Activated CD4-positive, alpha-beta T cell treated with anti-CD3 and anti-CD28 coated beads, Interleukin-2, amount 10 ng/mL, durations not matched to agents 7 days and 5 days (primary cell): Measurements from ENCODE around the gene FGF2. TPM values are rescaled to one million over a fixed set of nuclear protein-coding genes. Genes with fewer than 3 reads are reported as not detected.
A peak's percentile ranks its signal among the peaks of the same experiment; 100 is the strongest.

ENCODE experiments used
- CTCF ChIA-PET: fragments of 350-600 bp; sonication (Branson Sonifier 250); formaldehyde crosslinking; loops from one replicate; lab custom pipeline; 2021; ENCODE audit warnings: antibody characterized with exemption; lab: Charles Lee
- POLR2A ChIA-PET: fragments of 350-600 bp; sonication (Branson Sonifier 250); formaldehyde crosslinking; loops from one replicate; lab custom pipeline; 2021; ENCODE audit warnings: antibody characterized with exemption; lab: Charles Lee
- DNase-seq: peaks from one replicate; pipeline ENCODE4 v3.0.0-alpha.2; 2020
- H3K27ac Mint-ChIP-seq: one replicate; pipeline ENCODE4 v1.8.0; 2021; ENCODE audit warnings: mild to moderate bottlenecking, moderate library complexity, mixed read lengths
- H3K27me3 Mint-ChIP-seq: one replicate; pipeline ENCODE4 v1.8.0; 2021; ENCODE audit warnings: mixed read lengths
- H3K36me3 Mint-ChIP-seq: one replicate; pipeline ENCODE4 v1.8.0; 2021; ENCODE audit warnings: low read depth, mixed read lengths
- H3K4me1 Mint-ChIP-seq: one replicate; pipeline ENCODE4 v1.8.0; 2021; ENCODE audit warnings: mixed read lengths
- H3K4me3 Mint-ChIP-seq: one replicate; pipeline ENCODE4 v1.8.0; 2021; ENCODE audit warnings: mild to moderate bottlenecking, moderate library complexity, mixed read lengths
- H3K9me3 Mint-ChIP-seq: one replicate; pipeline ENCODE4 v1.8.0; 2021; ENCODE audit warnings: mixed read lengths
- total RNA-seq, 2 experiments: library from RNA; stranded (reverse); gene quantifications; one replicate each; pipeline ENCODE4 v1.2.3, GENCODE V29; 2021

The FGF2 gene
- total RNA-seq, 2 experiments from 2014 or later = 0.02 TPM; not detected in 1

GRCh38 chr4:122909683-122910082 lies 83.1 kb downstream of the FGF2 start:
- no peaks in the 10 kb centered on the region for H3K27me3 Mint-ChIP-seq
- CTCF ChIA-PET = no interaction called here
- H3K4me3 Mint-ChIP-seq = no peak overlapping the region
- H3K4me1 Mint-ChIP-seq = peaks cover 12% of the 10 kb centered on the region
- peaks cover 20% of the 10 kb centered on the region for H3K36me3 Mint-ChIP-seq
- H3K9me3 Mint-ChIP-seq = no peaks in the 10 kb centered on the region
- POLR2A ChIA-PET = no interaction called here
- H3K27ac Mint-ChIP-seq = no peak overlapping the region
- no peak for DNase-seq

GRCh38 chr4:122911588-122911987 lies 85.0 kb downstream of the FGF2 start:
- no peak for DNase-seq
- Mint-ChIP-seq H3K27ac (no peak overlapping the region), H3K4me1 (peaks cover 12% of the 10 kb centered on the region), H3K36me3 (peaks cover 16% of the 10 kb centered on the region), H3K27me3 (no peaks in the 10 kb centered on the region), H3K9me3 (no peaks in the 10 kb centered on the region), H3K4me3 (no peak overlapping the region)
- POLR2A ChIA-PET = interaction anchor here (0.7 kb wide), 1 partner anchor 9 kb away, joined by 6 read pairs; no protein-coding TSS in a partner anchor
- CTCF ChIA-PET = interaction anchor here (0.9 kb wide), 1 partner anchor 9 kb away, joined by 4 read pairs; no protein-coding TSS in a partner anchor

- H3K4me1 Mint-ChIP-seq = peaks cover 11% of the 10 kb centered on the region
- H3K27ac Mint-ChIP-seq = no peak overlapping the region
- no peaks in the 10 kb centered on the region for H3K27me3 Mint-ChIP-seq
- CTCF ChIA-PET = interaction anchor here (0.9 to 1.9 kb wide), 2 partner anchors 155 to 310 kb away, joined by 4 to 8 read pairs; no protein-coding TSS in a partner anchor
- H3K4me3 Mint-ChIP-seq = no peak overlapping the region
- peaks cover 16% of the 10 kb centered on the region for H3K36me3 Mint-ChIP-seq
- no peak for DNase-seq
- H3K9me3 Mint-ChIP-seq = no peaks in the 10 kb centered on the region
- POLR2A ChIA-PET = no interaction called here
Measured at GRCh38 chr4:122912810-122913575, 86.4 kb downstream of the FGF2 start.

- peaks cover 10% of the 10 kb centered on the region for H3K4me1 Mint-ChIP-seq
- no peak overlapping the region for H3K4me3 Mint-ChIP-seq
- peaks cover 13% of the 10 kb centered on the region for H3K36me3 Mint-ChIP-seq
- H3K9me3 Mint-ChIP-seq = no peaks in the 10 kb centered on the region
- ChIA-PET POLR2A (interaction anchor here (0.5 to 0.6 kb wide), 3 partner anchors 182 to 298 kb away, joined by 3 to 4 read pairs (median 3); no protein-coding TSS in a partner anchor), CTCF (interaction anchor here (0.6 to 1.9 kb wide), 13 partner anchors 8 to 344 kb away, joined by 3 to 11 read pairs (median 4); partner anchors contain the start of gene NUDT6)
- H3K27me3 Mint-ChIP-seq = no peaks in the 10 kb centered on the region
- peak; percentile 53 for DNase-seq
- H3K27ac Mint-ChIP-seq = no peak overlapping the region
Measured at GRCh38 chr4:122914292-122914904, 87.8 kb downstream of the FGF2 start.

GRCh38 chr4:122914938-122915337 lies 88.3 kb downstream of the FGF2 start:
- no peak for DNase-seq
- Mint-ChIP-seq H3K4me3 (no peak overlapping the region), H3K4me1 (peaks cover 11% of the 10 kb centered on the region), H3K9me3 (no peaks in the 10 kb centered on the region), H3K27ac (no peak overlapping the region), H3K36me3 (peaks cover 13% of the 10 kb centered on the region), H3K27me3 (no peaks in the 10 kb centered on the region)
- POLR2A ChIA-PET = interaction anchor here (0.6 kb wide), 2 partner anchors 183 to 297 kb away, joined by 3 to 4 read pairs; no protein-coding TSS in a partner anchor
- CTCF ChIA-PET = interaction anchor here (0.6 to 1.9 kb wide), 12 partner anchors 8 to 343 kb away, joined by 3 to 11 read pairs (median 4); partner anchors contain the start of gene NUDT6

- no peak for DNase-seq
- ChIA-PET CTCF (no interaction called here), POLR2A (no interaction called here)
- Mint-ChIP-seq H3K9me3 (no peaks in the 10 kb centered on the region), H3K27me3 (no peaks in the 10 kb centered on the region), H3K36me3 (peaks cover 2% of the 10 kb centered on the region), H3K27ac (no peak overlapping the region), H3K4me3 (no peak overlapping the region), H3K4me1 (peaks cover 16% of the 10 kb centered on the region)
Measured at GRCh38 chr4:122917731-122918130, 91.1 kb downstream of the FGF2 start.

GRCh38 chr4:122920473-122920872 lies 93.8 kb downstream of the FGF2 start:
- ChIA-PET CTCF (interaction anchor here (1.0 to 1.4 kb wide), 6 partner anchors 9 to 318 kb away, joined by 3 to 4 read pairs (median 3); no protein-coding TSS in a partner anchor), POLR2A (no interaction called here)

GRCh38 chr4:122921300-122921699 lies 94.7 kb downstream of the FGF2 start:
- Mint-ChIP-seq H3K9me3 (no peaks in the 10 kb centered on the region), H3K4me3 (peak overlapping the region; percentile 46), H3K27ac (no peak overlapping the region), H3K4me1 (peaks cover 12% of the 10 kb centered on the region), H3K27me3 (no peaks in the 10 kb centered on the region), H3K36me3 (no peaks in the 10 kb centered on the region)
- POLR2A ChIA-PET = interaction anchor here (1.5 kb wide), 1 partner anchor 189 kb away, joined by 5 read pairs; the partner anchor contains the start of gene BBS12
- CTCF ChIA-PET = interaction anchor here (0.6 to 1.4 kb wide), 7 partner anchors 9 to 970 kb away, joined by 3 to 4 read pairs (median 3); no protein-coding TSS in a partner anchor
- DNase-seq = no peak

More at GRCh38 chr4:122920473-122920872, 93.8 kb downstream of the FGF2 start:
- H3K27ac Mint-ChIP-seq = no peak overlapping the region
- no peak for DNase-seq
- H3K4me3 Mint-ChIP-seq = peak overlapping the region; percentile 46
- H3K27me3 Mint-ChIP-seq = no peaks in the 10 kb centered on the region
- no peaks in the 10 kb centered on the region for H3K36me3 Mint-ChIP-seq
- H3K9me3 Mint-ChIP-seq = no peaks in the 10 kb centered on the region
- H3K4me1 Mint-ChIP-seq = peaks cover 12% of the 10 kb centered on the region

GRCh38 chr4:122921971-122922876 lies 95.6 kb downstream of the FGF2 start, which contains the start of gene NUDT6:
Gene NUDT6 (minus strand): TSS chr4:122922597. CDS start chr4:122922572, 25 bp downstream.
- Mint-ChIP-seq H3K4me3 (no peak within 1 kb of the TSS), H3K9me3 (no peaks in the 10 kb centered on the region), H3K27me3 (no peaks in the 10 kb centered on the region), H3K27ac (peak within 1 kb of the TSS; percentile 99), H3K36me3 (no peaks in the 10 kb centered on the region), H3K4me1 (peaks cover 17% of the 10 kb centered on the region)
- ChIA-PET CTCF (interaction anchor here (0.6 to 2.2 kb wide), 5 partner anchors 8 to 1133 kb away, joined by 3 to 11 read pairs (median 4); no protein-coding TSS in a partner anchor), POLR2A (interaction anchor here (0.7 to 1.5 kb wide), 2 partner anchors 190 to 522 kb away, joined by 3 to 5 read pairs; partner anchors contain the start of gene BBS12)
- peak; percentile 39 for DNase-seq

GRCh38 chr4:122922877-122923511 lies 96.4 kb downstream of the FGF2 start:
- POLR2A ChIA-PET = interaction anchor here (1.5 kb wide), 1 partner anchor 191 kb away, joined by 5 read pairs; the partner anchor contains the start of gene BBS12
- CTCF ChIA-PET = interaction anchor here (0.7 to 2.2 kb wide), 3 partner anchors 9 to 1134 kb away, joined by 3 to 11 read pairs (median 4); partner anchors contain the start of gene BBS12
- Mint-ChIP-seq H3K27ac (peak overlapping the region; percentile 99), H3K36me3 (no peaks in the 10 kb centered on the region), H3K9me3 (no peaks in the 10 kb centered on the region), H3K4me1 (peaks cover 19% of the 10 kb centered on the region), H3K4me3 (no peak overlapping the region), H3K27me3 (no peaks in the 10 kb centered on the region)
- DNase-seq = peak; percentile 93

GRCh38 chr4:122928930-122929329 lies 102.3 kb downstream of the FGF2 start:
- Mint-ChIP-seq H3K27me3 (no peaks in the 10 kb centered on the region), H3K4me3 (no peak overlapping the region), H3K9me3 (no peaks in the 10 kb centered on the region), H3K27ac (no peak overlapping the region), H3K4me1 (peaks cover 19% of the 10 kb centered on the region), H3K36me3 (peaks cover 10% of the 10 kb centered on the region)
- no peak for DNase-seq
- POLR2A ChIA-PET = no interaction called here
- CTCF ChIA-PET = no interaction called here
